B cell (primary cell): ENCODE measurements around the gene GHRL. TPM values are rescaled to one million over a fixed set of nuclear protein-coding genes. Genes with fewer than 3 reads are reported as not detected.

Source experiments
- ATAC-seq: fragments of 200-7000 bp; cut with Tn5 transposase; one replicate; pipeline ENCODE4 v1.10.0; 2021; ENCODE audit warnings: low read depth, mild to moderate bottlenecking, moderate number of reproducible peaks, moderate library complexity
- CTCF ChIA-PET: fragments of 350-600 bp; sonication (Branson Sonifier 250); formaldehyde crosslinking; loops from one replicate; lab custom pipeline; 2021; ENCODE audit warnings: antibody characterized with exemption, inconsistent platforms; lab: Charles Lee
- POLR2A ChIA-PET: fragments of 350-600 bp; sonication (Branson Sonifier 250); formaldehyde crosslinking; loops from one replicate; lab custom pipeline; 2021; ENCODE audit warnings: antibody characterized with exemption; lab: Charles Lee
- DNase-seq: peaks from one replicate; pipeline ENCODE4 v3.0.0; 2013
- H2AFZ ChIP-seq: 2 replicates; pipeline ENCODE4 v1.6.1; 2012; ENCODE audit warnings: mild to moderate bottlenecking, low read depth, low read length; ENCODE audit not compliant: insufficient read depth, poor library complexity, severe bottlenecking
- H3K27ac ChIP-seq, 2 donors: 1 replicate in 1 of 2; 2 replicates in 1 of 2; pipeline ENCODE4 v1.5.1; 2012 to 2013; ENCODE audit warnings: low read length in 2 of 2, mild to moderate bottlenecking in 2 of 2, moderate library complexity in 1 of 2
- H3K27me3 ChIP-seq, 4 experiments: fragments of 200-600 bp in 1 of 4; sonication (generic) in 1 of 4; replicated peaks in 1 of 4; 1 replicate in 2 of 4; 2 replicates in 2 of 4; pipeline versions ENCODE4 v1.6.1 to v1.7.0; 2013 to 2016; ENCODE audit warnings: low read length in 3 of 4, mild to moderate bottlenecking in 2 of 4, mixed read lengths in 1 of 4, moderate library complexity in 1 of 4; ENCODE audit not compliant: insufficient read depth in 4 of 4, control insufficient read depth in 3 of 4; ENCODE audit errors: control extremely low read depth in 1 of 4
- H3K36me3 ChIP-seq, 2 experiments: replicated peaks in 1 of 2; 1 replicate in 1 of 2; 2 replicates in 1 of 2; pipeline versions ENCODE4 v1.6.1 to v1.7.1; 2013; ENCODE audit warnings: low read length in 1 of 2; ENCODE audit not compliant: insufficient read depth in 2 of 2, control insufficient read depth in 1 of 2; ENCODE audit errors: control extremely low read depth in 1 of 2, extremely low read depth in 1 of 2
- H3K4me1 ChIP-seq, 2 donors: fragments of 200-600 bp in 1 of 2; sonication (generic) in 1 of 2; 1 replicate in 1 of 2; 2 replicates in 1 of 2; pipeline versions ENCODE4 v1.5.1 to v1.6.1; 2013 to 2017; ENCODE audit warnings: low read length in 2 of 2; ENCODE audit not compliant: control insufficient read depth in 2 of 2, insufficient read depth in 2 of 2
- H3K4me2 ChIP-seq: replicated peaks from 2 replicates; pipeline ENCODE3; 2012; ENCODE audit warnings: mild to moderate bottlenecking, low read depth, low read length; ENCODE audit not compliant: poor library complexity, severe bottlenecking
- H3K4me3 ChIP-seq, 5 experiments: fragments of 200-600 bp in 1 of 5; sonication (generic) in 1 of 5; 1 replicate in 3 of 5; 2 replicates in 2 of 5; pipeline versions ENCODE4 v1.5.1 to v1.7.0; 2011 to 2016; ENCODE audit warnings: low read length in 4 of 5, mild to moderate bottlenecking in 4 of 5, low read depth in 2 of 5, control low read depth in 1 of 5, moderate library complexity in 1 of 5; ENCODE audit not compliant: insufficient read depth in 1 of 5; ENCODE audit errors: control extremely low read depth in 1 of 5, extremely low read depth in 1 of 5
- H3K79me2 ChIP-seq: fragments of 200-600 bp; sonication (generic); one replicate; pipeline ENCODE4 v1.6.0; 2016; ENCODE audit warnings: low read length; ENCODE audit not compliant: control insufficient read depth, insufficient read depth
- H3K9ac ChIP-seq: fragments of 200-600 bp; sonication (generic); 2 replicates; pipeline ENCODE4 v1.6.1; 2017; ENCODE audit warnings: mild to moderate bottlenecking, low read length, moderate library complexity
- H3K9me3 ChIP-seq, 3 donors: one replicate each; pipeline versions ENCODE4 v1.6.1 to v1.7.1; 2013; ENCODE audit warnings: low read length in 2 of 3; ENCODE audit not compliant: control insufficient read depth in 2 of 3, insufficient read depth in 1 of 3; ENCODE audit errors: control extremely low read depth in 1 of 3
- H4K20me1 ChIP-seq: 2 replicates; pipeline ENCODE4 v1.6.0; 2012; ENCODE audit warnings: mild to moderate bottlenecking, low read length; ENCODE audit not compliant: insufficient read depth, control insufficient read depth, poor library complexity, severe bottlenecking
- H3K27ac Mint-ChIP-seq: one replicate; pipeline ENCODE4 v1.8.0; 2021; ENCODE audit warnings: mixed read lengths
- H3K27me3 Mint-ChIP-seq: one replicate; pipeline ENCODE4 v1.8.0; 2021; ENCODE audit warnings: mixed read lengths
- H3K4me1 Mint-ChIP-seq: one replicate; pipeline ENCODE4 v1.8.0; 2021; ENCODE audit warnings: mixed read lengths
- H3K4me3 Mint-ChIP-seq: one replicate; pipeline ENCODE4 v1.8.0; 2021; ENCODE audit warnings: mixed read lengths
- H3K9me3 Mint-ChIP-seq: one replicate; pipeline ENCODE4 v1.8.0; 2022; ENCODE audit warnings: mixed read lengths; ENCODE audit not compliant: insufficient read depth
- CTCF ChIP-seq: fragments of 200-600 bp; IDR thresholded peaks from one replicate; pipeline ENCODE4 v1.8.0; 2022; ENCODE audit warnings: antibody characterized with exemption, mild to moderate bottlenecking
- EZH2 ChIP-seq: IDR thresholded peaks from 2 replicates; pipeline ENCODE4 v1.6.1; 2012; ENCODE audit warnings: borderline replicate concordance, low read depth, mild to moderate bottlenecking, moderate library complexity, low read length; ENCODE audit not compliant: insufficient read depth, poor library complexity, severe bottlenecking
- WGBS: methylation state at CpG from one replicate; pipeline ENCODE4 v1.1.5; 2013; ENCODE audit warnings: missing lambda C conversion rate; ENCODE audit not compliant: insufficient coverage; 5-methylcytosine and 5-hydroxymethylcytosine counted together
- intact Hi-C: fragments of 100-400 bp; cut with micrococcal nuclease; formaldehyde crosslinking; loops from one replicate; pipeline ENCODE4 v1.10.0; 2022
- polyA plus RNA-seq: library from polyadenylated mRNA; depleted of rRNA; stranded (reverse); fragments of >200 nt; gene quantifications from 2 replicates; pipeline ENCODE4 v1.2.3, GENCODE V29; 2012
- total RNA-seq, 2 donors: library from RNA; stranded (reverse); fragments of 120-200 nt in 1 of 2; gene quantifications; 1 replicate in 1 of 2; 2 replicates in 1 of 2; pipeline versions ENCODE4 v1.2.3 to v1.2.4, GENCODE V29; 2013 to 2022

GHRL gene
- total and polyA plus RNA-seq, 2 donors (not counting 1 experiment from before 2014, with no cell fraction given): 2.8 to 3.0 TPM

DNA sequence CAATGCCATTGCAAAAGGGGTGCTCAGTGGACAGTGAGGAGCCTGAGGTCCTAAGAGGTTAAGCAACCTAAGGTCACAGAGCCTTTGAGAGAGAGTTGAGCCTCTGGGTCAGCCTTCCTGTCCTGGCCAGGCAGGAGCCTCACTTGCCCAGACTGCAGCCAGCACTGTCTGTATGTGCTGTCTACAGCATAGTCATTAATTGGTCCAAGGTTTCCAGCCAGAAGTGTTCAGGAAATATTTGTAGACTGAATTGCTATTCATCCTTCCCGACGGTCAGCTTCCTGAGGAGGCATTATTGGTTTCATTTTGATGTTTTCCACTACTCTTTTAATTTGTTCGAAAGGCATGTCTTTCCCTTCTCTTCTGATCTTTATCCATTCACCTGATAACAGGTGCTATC lies 20.1 kb upstream of the GHRL start:
- no peak overlapping the region for H3K4me2 ChIP-seq

DNA sequence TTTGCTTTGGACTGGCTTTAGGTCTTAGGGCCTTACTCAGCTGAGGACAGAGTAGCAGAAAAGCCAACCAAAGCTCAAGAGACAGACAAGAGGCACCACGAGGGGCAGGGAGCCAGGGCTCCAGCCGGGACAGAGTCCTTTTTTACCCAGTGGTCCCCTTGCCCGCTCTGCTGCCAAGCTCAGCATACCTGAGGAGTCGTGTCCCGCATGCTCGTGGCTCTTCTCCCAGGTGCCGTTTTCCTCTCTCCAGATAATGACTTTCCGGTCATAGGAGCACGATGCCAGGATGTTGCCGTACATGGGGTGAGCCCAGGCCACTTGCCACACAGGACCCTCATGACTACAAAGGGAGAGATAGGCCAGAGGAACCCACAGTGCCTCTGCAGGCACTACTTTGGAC lies 19.6 kb upstream of the GHRL start:
- CTCF ChIA-PET: no interaction called here
- POLR2A ChIA-PET: no interaction called here
- Histone ChIP-seq H3K27ac (no peak overlapping the region), H3K4me3 (no peak overlapping the region), H3K27me3 (no peaks in the 10 kb centered on the region), H3K9ac (no peak overlapping the region), H3K79me2 (peaks cover 5% of the 10 kb centered on the region), H3K36me3 (peaks cover 3 to 84% of the 10 kb centered on the region in 2 experiments), H3K9me3 (no peaks in the 10 kb centered on the region), H3K4me2 (no peak overlapping the region), H4K20me1 (peaks cover 4% of the 10 kb centered on the region), H2AFZ (no peak overlapping the region), H3K4me1 (no peaks in the 10 kb centered on the region)
- Mint-ChIP-seq H3K27ac (no peak overlapping the region), H3K27me3 (no peaks in the 10 kb centered on the region), H3K4me1 (peaks cover 2% of the 10 kb centered on the region), H3K4me3 (no peak overlapping the region), H3K9me3 (no peaks in the 10 kb centered on the region)
- no peak for ATAC-seq
- 98% methylated on average over 10 of the region's 10 CpGs for WGBS
- no peak for TF ChIP-seq EZH2
- no peak for TF ChIP-seq CTCF
- no peak for DNase-seq
- intact Hi-C loops: no loop called here

More for the DNA sequence above, 20.1 kb upstream of the GHRL start:
- Histone ChIP-seq H4K20me1 (peaks cover 4% of the 10 kb centered on the region), H3K4me1 (no peaks in the 10 kb centered on the region), H3K79me2 (peaks cover 5% of the 10 kb centered on the region), H3K36me3 (peaks cover 3 to 85% of the 10 kb centered on the region in 2 experiments), H3K4me3 (no peak overlapping the region), H3K27ac (no peak overlapping the region), H3K9me3 (no peaks in the 10 kb centered on the region), H3K9ac (no peak overlapping the region), H2AFZ (no peak overlapping the region), H3K27me3 (no peaks in the 10 kb centered on the region)
- intact Hi-C loops: no loop called here
- POLR2A ChIA-PET: interaction anchor here (0.6 kb wide), 1 partner anchor 51 kb away, joined by 3 read pairs; no protein-coding TSS in a partner anchor
- CTCF ChIA-PET: interaction anchor here (0.7 kb wide), 1 partner anchor 8 kb away, joined by 3 read pairs; the partner anchor contains the start of gene SEC13
- H3K4me1 Mint-ChIP-seq: peaks cover 2% of the 10 kb centered on the region
- H3K4me3 Mint-ChIP-seq: no peak overlapping the region
- H3K27ac Mint-ChIP-seq: no peak overlapping the region
- H3K27me3 Mint-ChIP-seq: no peaks in the 10 kb centered on the region
- no peak for TF ChIP-seq EZH2
- no peak for TF ChIP-seq CTCF
- no peaks in the 10 kb centered on the region for H3K9me3 Mint-ChIP-seq
- 100% methylated on average over 1 of the region's 3 CpGs for WGBS
- no peak for ATAC-seq
- DNase-seq: no peak
